Skin of body (tissue), 2 donors: ENCODE results near the gene NEBL. TPM values are rescaled to one million over a fixed set of nuclear protein-coding genes. Genes with fewer than 3 reads are reported as not detected.

ENCODE experiments used
- DNase-seq: peaks from one replicate; lab custom pipeline; 2025; lab: John Stamatoyannopoulos, UW
- total RNA-seq: library from RNA; depleted of rRNA; stranded (reverse); fragments of >200 nt; gene quantifications from one replicate; pipeline ENCODE4 v1.2.3, GENCODE V29; 2014

NEBL gene
- total RNA-seq, 1 donor from 2014 or later = 29.3 TPM

- DNase-seq = no peak
These were observed 118.9 kb downstream of the NEBL start for GRCh38 chr10:20778008-20778757.

- no peak for DNase-seq
These were observed 120.6 kb downstream of the NEBL start for GRCh38 chr10:20776384-20777118.

- no peak for DNase-seq
These were observed 126.1 kb downstream of the NEBL start for GRCh38 chr10:20771051-20771450.

GRCh38 chr10:20769481-20769880 lies 127.6 kb downstream of the NEBL start:
- DNase-seq = no peak

- DNase-seq = peak; percentile 50
These were observed 128.3 kb downstream of the NEBL start for GRCh38 chr10:20768843-20769242.

- DNase-seq = peak; percentile 51
These were observed 130.1 kb downstream of the NEBL start for GRCh38 chr10:20767028-20767427.

GRCh38 chr10:20765066-20765465 lies 132.0 kb downstream of the NEBL start:
- no peak for DNase-seq

- DNase-seq = no peak
These were observed 136.7 kb downstream of the NEBL start for GRCh38 chr10:20760460-20760859.

GRCh38 chr10:20748551-20748950 lies 148.6 kb downstream of the NEBL start:
- DNase-seq = no peak

GRCh38 chr10:20747782-20748181 lies 149.3 kb downstream of the NEBL start:
- no peak for DNase-seq

- no peak for DNase-seq
These were observed 150.3 kb downstream of the NEBL start for GRCh38 chr10:20746856-20747255.

- DNase-seq = peak; percentile 88
These were observed 151.3 kb downstream of the NEBL start for GRCh38 chr10:20745556-20746375.

GRCh38 chr10:20744821-20745220 lies 152.3 kb downstream of the NEBL start:
- no peak for DNase-seq

- no peak for DNase-seq
These were observed 153.2 kb downstream of the NEBL start for GRCh38 chr10:20743942-20744341.

GRCh38 chr10:20742737-20743541 lies 154.2 kb downstream of the NEBL start:
- DNase-seq = no peak

- DNase-seq = peak; percentile 60
These were observed 157.0 kb downstream of the NEBL start for GRCh38 chr10:20740120-20740519.

- no peak for DNase-seq
These were observed 160.0 kb downstream of the NEBL start for GRCh38 chr10:20737107-20737506.
